Endothelial cell of umbilical vein (primary cell): Measurements from ENCODE around the gene NRXN3.

Experiments
- EZH2 ChIP-seq: IDR thresholded peaks from 2 replicates; pipeline ENCODE4 v1.6.1; 2012; ENCODE audit warnings: borderline replicate concordance, low read depth, mild to moderate bottlenecking, moderate library complexity, low read length, inconsistent platforms; ENCODE audit not compliant: severe bottlenecking
- FOS ChIP-seq: IDR thresholded peaks from 2 replicates; pipeline ENCODE4 v1.6.1; 2011; ENCODE audit warnings: mild to moderate bottlenecking, low read length, moderate library complexity, borderline replicate concordance; ENCODE audit not compliant: insufficient read depth
- MYC ChIP-seq: IDR thresholded peaks from one replicate; pipeline ENCODE4 v1.6.1; 2011; ENCODE audit warnings: mild to moderate bottlenecking, low read depth, low read length
- POLR2A ChIP-seq: IDR thresholded peaks from 2 replicates; pipeline ENCODE4 v1.6.1; 2012; ENCODE audit warnings: low read depth, mild to moderate bottlenecking, control low read depth, low read length
- POLR2AphosphoS5 ChIP-seq: IDR thresholded peaks from 2 replicates; pipeline ENCODE4 v1.6.1; 2012; ENCODE audit warnings: low read depth, mild to moderate bottlenecking, control low read depth, low read length, moderate library complexity; ENCODE audit not compliant: insufficient read depth
- TF ChIP-seq, protein P1 (sequence below), 2 donors: IDR thresholded peaks; 1 replicate in 1 of 2; 2 replicates in 1 of 2; pipeline ENCODE4 v1.5.1; 2011; ENCODE audit warnings: low read length in 2 of 2, mild to moderate bottlenecking in 2 of 2, moderate library complexity in 2 of 2, control low read depth in 1 of 2, inconsistent platforms in 1 of 2, low read depth in 1 of 2; ENCODE audit not compliant: insufficient read depth in 1 of 2; ENCODE audit errors: extremely low read depth in 1 of 2
- TF ChIP-seq, protein P2 (sequence below): IDR thresholded peaks from 2 replicates; pipeline ENCODE4 v1.6.1; 2011; ENCODE audit not compliant: insufficient read depth, insufficient read length

DNA sequence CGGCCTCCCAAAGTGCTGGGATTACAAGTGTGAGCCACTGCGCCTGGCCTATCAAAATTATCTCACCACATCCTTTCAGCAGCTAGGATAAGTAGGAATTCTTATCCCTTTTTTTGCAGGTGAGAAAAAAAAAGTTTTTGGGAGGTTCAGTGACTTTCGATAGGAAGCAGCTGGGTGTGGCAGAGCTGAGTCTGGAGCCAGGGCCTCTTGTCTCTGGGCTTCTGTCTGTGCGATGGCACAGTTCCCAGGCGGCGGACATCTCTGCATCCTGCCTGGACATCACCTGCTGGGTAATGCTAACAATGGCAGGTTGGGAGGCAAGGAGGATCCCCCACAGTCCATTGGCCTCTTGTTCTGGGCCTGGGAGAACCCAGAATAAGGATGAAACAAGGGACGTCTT is 12.5 kb downstream of the NRXN3 start:
- TF ChIP-seq, protein P1, sequence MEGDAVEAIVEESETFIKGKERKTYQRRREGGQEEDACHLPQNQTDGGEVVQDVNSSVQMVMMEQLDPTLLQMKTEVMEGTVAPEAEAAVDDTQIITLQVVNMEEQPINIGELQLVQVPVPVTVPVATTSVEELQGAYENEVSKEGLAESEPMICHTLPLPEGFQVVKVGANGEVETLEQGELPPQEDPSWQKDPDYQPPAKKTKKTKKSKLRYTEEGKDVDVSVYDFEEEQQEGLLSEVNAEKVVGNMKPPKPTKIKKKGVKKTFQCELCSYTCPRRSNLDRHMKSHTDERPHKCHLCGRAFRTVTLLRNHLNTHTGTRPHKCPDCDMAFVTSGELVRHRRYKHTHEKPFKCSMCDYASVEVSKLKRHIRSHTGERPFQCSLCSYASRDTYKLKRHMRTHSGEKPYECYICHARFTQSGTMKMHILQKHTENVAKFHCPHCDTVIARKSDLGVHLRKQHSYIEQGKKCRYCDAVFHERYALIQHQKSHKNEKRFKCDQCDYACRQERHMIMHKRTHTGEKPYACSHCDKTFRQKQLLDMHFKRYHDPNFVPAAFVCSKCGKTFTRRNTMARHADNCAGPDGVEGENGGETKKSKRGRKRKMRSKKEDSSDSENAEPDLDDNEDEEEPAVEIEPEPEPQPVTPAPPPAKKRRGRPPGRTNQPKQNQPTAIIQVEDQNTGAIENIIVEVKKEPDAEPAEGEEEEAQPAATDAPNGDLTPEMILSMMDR (IDR thresholded peaks at IDR 0.05; ENCODE audit: extremely low read depth in 1 of 2, insufficient read depth in 1 of 2, low read depth in 1 of 2, low read length in 2 of 2) = no peak
- no peak for TF ChIP-seq POLR2AphosphoS5
- TF ChIP-seq FOS = no peak
- TF ChIP-seq EZH2 = no peak
- no peak for TF ChIP-seq POLR2A
- TF ChIP-seq, protein P2, sequence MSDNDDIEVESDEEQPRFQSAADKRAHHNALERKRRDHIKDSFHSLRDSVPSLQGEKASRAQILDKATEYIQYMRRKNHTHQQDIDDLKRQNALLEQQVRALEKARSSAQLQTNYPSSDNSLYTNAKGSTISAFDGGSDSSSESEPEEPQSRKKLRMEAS = no peak
- TF ChIP-seq MYC = no peak
